SK-MEL-5 (cell line): ENCODE results near the gene SPECC1. TPM values are rescaled to one million over a fixed set of nuclear protein-coding genes. Genes with fewer than 3 reads are reported as not detected.
"Not testable (repeated sequence)": the region's sequence is repeated elsewhere in the genome, so short reads cannot be mapped to it uniquely, and the experiment has no call there.

ENCODE experiments used
- DNase-seq: peaks from one replicate; pipeline ENCODE4 v3.0.0-alpha.2; 2016; ENCODE audit warnings: low read depth, low spot score
- in situ Hi-C: cut with HindIII; loops from 2 replicates; pipeline ENCODE4 v1.10.0; 2016; ENCODE audit warnings: low sequenced_read_pairs, high pct_unique_total_duplicates, low pct_unique_long_range_greater_than_20kb
- polyA plus RNA-seq, 2 experiments: library from polyadenylated mRNA; depleted of rRNA; stranded (reverse); fragments of >200 nt; gene quantifications; 2 replicates each; pipeline ENCODE4 v1.2.3, GENCODE V29; 2015
- total RNA-seq: library from RNA; depleted of rRNA; stranded (reverse); fragments of >200 nt; shearing (Covaris generic); gene quantifications from 2 replicates; pipeline ENCODE4 v1.2.3, GENCODE V29; 2014; rRNA removed

The SPECC1 gene
- total RNA-seq, result 9.6 and 12.5 TPM in 2 replicates
- polyA plus RNA-seq (2015; cell fraction: cytosol; rRNA removed), result 6.9 and 10.2 TPM in 2 replicates
- 4.5 and 4.9 TPM in 2 replicates for polyA plus RNA-seq (2015; cell fraction: nucleus; rRNA removed)

GRCh38 chr17:20009302-20010098 lies at the start of gene SPECC1:
SPECC1 (plus strand) TSS chr17:20009359; CDS start chr17:20096652, 87,293 bp downstream.
- DNase-seq, result peak; percentile 73
- in situ Hi-C loops, result no loop called here

- in situ Hi-C loops, DNase-seq: not testable (repeated sequence)
Observed at GRCh38 chr17:19962954-19963353, 46.2 kb upstream of the SPECC1 start.

DNA sequence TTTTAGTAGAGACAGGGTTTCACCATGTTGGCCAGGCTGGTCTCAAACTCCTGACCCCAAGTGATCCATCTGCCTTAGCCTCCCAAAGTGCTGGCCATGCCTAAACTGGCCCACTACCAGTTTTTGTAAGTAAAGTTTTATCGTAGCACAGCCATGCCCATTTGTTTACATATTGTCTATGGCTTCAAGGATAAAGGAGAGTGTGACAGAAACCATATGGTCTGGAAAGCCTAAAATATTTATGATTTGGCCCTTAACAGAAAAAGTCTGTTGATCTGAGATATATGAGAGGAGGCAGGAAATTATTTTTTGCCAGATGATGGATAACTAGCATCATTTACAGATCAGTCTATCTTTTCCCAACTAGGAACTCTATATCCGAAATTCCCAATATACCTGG lies 36.0 kb upstream of the SPECC1 start:
- in situ Hi-C loops, result no loop called here
- no peak for DNase-seq

DNA sequence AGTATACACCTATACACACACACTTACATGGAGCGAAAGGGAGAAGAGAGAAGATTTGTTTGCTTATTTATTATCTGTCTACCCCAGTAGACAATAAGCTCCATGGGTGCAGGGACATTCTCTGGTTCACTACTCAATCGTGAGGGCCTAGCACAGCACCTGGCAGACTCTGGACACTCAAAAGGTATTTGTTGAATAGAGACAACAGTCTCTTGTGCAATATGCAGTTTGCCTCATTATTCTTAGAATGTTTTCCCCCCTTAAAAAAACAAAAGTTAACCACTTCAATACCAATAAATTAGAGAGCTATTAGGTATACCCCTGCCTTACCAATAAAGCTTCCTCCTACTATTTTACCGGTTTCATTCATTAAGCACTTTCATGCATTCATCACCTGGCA lies 33.6 kb upstream of the SPECC1 start:
- no peak for DNase-seq
- in situ Hi-C loops, result no loop called here

GRCh38 chr17:19977293-19978208 lies 31.6 kb upstream of the SPECC1 start, which contains the start of gene AKAP10:
AKAP10 (minus strand) TSS chr17:19977828; CDS start chr17:19977679, 149 bp downstream.
- in situ Hi-C loops, result no loop called here
- DNase-seq, result peak; percentile 89

DNA sequence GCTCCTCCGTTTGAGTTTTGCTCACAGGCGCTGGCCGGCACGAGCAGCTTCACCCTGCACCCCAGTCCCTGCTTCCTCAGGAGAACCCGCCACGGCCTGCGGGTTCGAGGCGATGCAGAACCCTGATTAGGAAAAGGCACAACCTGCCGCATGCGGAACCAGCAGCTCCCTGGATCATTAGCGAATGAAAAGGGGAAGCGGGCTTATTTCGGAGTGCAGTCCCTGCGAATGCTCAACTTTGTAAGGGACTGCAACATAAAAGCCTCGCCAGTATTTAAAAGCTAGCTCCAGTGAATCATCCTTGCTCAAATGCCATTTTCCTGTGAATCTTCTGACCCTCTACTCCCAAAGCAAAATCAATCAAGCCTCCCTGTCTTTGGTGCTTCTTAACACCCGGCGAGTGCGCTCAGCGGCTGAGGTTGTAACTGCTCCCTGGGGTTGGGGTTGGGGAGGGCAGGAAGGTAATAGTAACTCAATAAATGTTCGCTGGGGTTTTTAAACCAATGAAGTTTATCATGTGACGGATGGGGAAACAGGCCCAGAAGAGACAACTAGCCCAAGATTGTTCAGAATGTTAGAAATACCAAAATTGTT lies 30.9 kb upstream of the SPECC1 start:
- no peak for DNase-seq
- in situ Hi-C loops, result no loop called here

DNA sequence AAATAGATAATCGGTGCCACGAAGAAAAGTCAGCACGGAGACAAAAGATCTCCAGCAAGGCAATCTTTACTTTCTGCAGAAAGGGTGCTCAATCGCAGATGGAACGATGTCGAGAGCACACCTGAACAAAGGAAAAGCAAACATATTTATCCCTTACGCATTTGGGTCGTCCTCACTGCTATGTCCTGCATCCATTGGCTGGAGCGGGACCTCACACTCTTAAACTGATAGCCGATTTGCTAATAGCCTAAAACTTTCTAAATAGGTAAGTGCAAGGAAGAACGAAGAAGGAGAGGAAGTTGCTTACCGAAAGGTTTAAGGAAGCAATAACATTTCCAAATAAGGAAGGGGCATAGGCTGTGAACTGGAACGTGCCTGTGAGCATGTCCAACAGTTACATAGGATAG lies 30.4 kb upstream of the SPECC1 start:
- in situ Hi-C loops, result no loop called here
- DNase-seq, result no peak

DNA sequence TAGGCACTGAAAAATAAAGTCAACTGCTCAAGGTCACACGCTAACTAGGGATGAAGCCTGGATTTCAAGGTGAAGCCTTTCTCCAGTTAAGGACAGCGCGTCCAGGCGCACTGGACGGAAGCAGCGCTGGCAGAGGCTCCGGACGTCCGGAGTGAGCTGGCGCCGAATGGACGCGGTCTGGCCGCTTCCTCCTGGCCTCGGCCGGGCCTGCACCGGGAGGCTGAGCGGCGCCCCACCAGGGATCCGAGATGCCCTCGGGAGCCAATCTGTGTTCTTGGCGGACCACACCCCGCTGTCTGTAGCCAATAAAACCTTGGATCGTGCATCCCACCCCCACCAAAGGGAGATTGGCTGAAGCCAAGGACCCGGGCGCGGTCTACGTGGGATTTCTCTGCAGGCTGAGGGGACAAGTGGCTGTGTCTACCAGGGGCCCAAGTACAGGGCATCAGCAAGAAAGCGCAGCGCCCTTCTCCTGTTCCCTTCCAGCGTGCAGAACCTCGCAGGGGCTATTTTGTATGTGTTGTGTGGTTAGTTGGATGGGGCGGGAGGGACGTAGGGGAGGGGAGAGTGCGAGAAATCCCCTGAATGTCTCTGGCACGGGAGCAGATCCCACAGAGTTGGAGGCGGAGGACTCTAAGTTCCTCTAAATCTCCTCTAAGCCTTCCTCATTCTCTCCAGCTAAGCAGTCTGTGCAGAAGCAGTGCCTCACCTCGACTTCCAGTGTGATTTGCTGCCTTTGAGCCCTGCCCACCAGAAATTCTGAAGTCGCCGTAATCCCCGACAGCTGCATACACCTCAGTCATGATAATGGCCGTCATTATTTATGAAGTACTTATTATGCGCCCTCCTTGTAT lies 29.0 kb upstream of the SPECC1 start:
- DNase-seq, result no peak
- in situ Hi-C loops, result no loop called here

DNA sequence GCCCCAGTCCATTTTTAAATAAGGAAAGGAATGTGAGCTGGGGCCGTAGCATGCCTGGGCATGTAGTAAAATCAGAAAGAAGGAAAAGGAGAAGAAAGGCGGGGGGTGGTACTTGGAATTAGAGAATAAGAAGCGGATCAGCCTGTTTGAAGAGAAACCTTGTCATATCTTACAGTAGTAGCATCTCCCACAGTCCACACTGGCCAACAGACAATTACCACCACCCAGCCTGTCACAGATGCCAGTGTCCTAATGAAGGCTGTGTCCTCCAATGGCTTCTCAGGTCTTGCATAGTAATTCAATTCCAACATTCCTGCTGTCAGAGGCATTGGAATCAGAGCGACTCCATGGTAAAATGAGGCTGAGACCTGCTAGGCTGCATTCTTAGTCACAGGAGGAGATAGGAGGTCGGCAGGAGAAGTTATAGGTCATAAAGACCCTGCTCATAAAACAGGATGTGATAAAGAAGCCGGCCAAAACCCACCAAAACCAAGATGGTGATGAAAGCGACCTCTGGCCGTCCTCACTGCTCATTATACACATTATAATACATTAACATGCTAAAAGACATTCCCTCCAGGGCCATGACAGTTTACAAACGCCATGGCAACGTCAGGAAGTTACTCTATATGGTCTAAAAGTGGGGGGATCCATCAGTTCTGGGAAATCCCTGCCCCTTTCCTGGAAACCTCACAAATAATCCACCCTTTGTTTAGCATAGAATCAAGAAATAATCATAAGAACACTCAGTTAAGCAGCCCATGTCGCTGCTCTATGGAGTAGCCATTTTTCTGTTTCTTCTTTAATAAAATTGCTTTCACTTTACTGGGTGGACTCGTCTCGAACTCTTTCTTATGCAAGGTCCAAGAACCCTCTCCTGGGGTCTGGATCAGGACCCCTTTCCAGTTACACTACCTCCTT lies 22.0 kb upstream of the SPECC1 start:
- in situ Hi-C loops, result no loop called here

GRCh38 chr17:19987897-19988296 lies 21.3 kb upstream of the SPECC1 start:
- in situ Hi-C loops, result no loop called here
- DNase-seq, result no peak

More for the DNA sequence above, 22.0 kb upstream of the SPECC1 start:
- no peak for DNase-seq

DNA sequence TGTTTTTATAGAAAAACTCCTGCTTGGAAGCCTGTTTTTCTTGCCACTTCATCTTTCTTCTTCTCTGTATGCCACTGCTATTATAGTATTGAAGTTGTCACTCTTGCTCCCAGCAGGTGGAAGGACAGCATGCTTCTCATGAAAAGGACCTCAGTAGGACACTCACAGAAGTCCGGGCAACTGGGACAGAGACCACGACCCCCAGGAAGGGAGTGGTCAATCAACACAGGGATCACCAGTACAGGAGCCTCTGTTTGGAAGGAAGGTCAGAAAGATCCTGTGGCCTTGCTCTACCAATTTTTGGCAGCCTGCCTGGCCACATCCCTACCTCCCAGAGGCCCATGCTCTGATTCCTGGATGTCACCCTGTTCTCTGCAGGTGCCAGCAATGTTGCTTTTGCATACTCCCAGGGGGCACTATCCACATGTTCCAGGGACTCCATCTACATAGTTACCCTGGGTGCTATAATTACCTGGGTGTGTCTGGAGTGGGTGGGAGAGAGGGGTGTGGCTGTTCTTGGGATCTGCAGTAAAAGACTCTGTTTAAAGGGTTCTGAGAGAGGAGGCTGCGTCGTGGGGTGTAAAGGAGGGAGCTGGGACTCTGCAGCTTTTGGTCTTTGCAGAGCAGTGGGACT lies 17.8 kb upstream of the SPECC1 start:
- in situ Hi-C loops, result no loop called here
- no peak for DNase-seq

DNA sequence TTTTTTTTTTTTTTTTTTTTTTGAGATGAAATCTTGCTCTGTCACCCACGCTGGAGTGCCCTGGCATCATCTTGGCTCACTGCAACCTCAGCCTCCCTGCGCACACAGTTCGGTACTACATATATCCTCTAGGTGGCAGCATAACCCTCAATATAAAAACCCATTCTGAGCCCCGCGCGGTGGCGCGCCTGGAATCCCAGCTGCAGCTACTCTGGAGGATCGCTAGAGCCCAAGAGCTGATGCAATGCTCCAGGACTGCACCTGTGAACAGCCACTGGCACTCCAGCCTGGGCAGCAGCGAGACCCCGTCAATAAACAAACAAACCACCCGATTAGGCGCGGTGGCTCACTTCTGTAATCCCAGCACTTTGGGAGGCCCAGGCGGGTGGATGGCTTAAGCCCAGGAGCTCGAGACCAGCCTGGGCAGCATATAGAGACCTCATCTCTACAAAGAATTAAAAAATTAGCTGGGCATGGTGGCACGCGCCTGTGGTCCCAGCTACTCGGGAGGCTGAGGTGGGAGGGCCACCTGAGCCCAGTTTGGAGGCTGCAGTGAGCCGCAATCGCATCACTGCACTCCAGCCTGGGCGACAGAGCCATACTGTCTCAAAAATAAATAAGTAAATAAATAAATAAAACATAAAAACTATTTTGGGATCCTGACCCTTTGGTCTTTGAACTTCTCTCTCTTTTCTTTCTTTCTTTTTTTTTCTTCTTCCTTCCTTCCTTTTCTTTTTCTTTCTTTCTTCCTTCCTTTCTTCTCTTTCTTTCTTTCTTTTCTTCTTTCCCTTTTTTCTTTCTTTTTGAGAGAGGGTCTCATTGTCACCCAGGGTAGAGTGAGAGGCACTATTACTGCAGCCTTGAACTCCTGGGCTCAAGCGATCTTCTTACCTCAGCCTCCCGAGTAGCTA lies 16.1 kb upstream of the SPECC1 start:
- peak; percentile 92 for DNase-seq
- in situ Hi-C loops, result no loop called here

- in situ Hi-C loops, result no loop called here
- no peak for DNase-seq
Observed at GRCh38 chr17:19996086-19996485, 13.1 kb upstream of the SPECC1 start.

- in situ Hi-C loops, result no loop called here
- DNase-seq, result no peak
Observed at GRCh38 chr17:19996502-19996901, 12.7 kb upstream of the SPECC1 start.
